Prostate gland (tissue), 2 donors: Measurements from ENCODE around the gene CDC37.
"Not testable (repeated sequence)": the region's sequence is repeated elsewhere in the genome, so short reads cannot be mapped to it uniquely, and the experiment has no call there.

Source experiments
- POLR2A ChIP-seq: fragments of 450-650 bp; IDR thresholded peaks from one replicate; pipeline ENCODE4 v1.6.1; 2016; ENCODE audit warnings: antibody characterized with exemption, mild to moderate bottlenecking
- TF ChIP-seq, protein P1 (sequence below), 4 experiments: fragments of 200-600 bp in 2 of 4; fragments of 450-650 bp in 2 of 4; sonication (generic) in 2 of 4; IDR thresholded peaks; 1 replicate in 3 of 4; 2 replicates in 1 of 4; pipeline ENCODE4 v1.5.1; 2016 to 2019; ENCODE audit warnings: antibody characterized with exemption in 4 of 4, mild to moderate bottlenecking in 2 of 4, moderate library complexity in 2 of 4

DNA sequence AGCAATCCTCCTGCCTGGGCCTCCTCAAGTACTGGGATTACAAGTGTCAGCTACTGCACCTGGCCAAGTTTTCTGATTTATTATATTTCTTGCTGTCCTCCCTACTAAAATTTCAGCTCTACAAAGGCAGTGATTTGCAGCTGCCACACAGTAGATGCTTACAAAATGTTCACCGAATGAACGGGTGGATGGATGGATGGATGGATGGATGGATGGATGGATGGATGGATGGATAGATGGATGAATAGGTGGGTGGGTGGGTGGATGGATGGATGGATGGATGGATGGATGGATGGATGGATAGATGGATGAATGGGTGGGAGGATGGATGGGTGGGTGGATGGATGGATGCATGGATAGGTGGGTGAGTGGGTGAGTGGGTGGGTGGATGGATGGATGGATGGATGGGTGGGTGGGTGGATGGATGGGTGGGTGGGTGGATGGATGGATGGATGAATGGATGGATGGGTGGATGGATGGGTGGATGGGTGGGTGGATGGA, 26.2 kb downstream of the CDC37 start:
- TF ChIP-seq, protein P1, sequence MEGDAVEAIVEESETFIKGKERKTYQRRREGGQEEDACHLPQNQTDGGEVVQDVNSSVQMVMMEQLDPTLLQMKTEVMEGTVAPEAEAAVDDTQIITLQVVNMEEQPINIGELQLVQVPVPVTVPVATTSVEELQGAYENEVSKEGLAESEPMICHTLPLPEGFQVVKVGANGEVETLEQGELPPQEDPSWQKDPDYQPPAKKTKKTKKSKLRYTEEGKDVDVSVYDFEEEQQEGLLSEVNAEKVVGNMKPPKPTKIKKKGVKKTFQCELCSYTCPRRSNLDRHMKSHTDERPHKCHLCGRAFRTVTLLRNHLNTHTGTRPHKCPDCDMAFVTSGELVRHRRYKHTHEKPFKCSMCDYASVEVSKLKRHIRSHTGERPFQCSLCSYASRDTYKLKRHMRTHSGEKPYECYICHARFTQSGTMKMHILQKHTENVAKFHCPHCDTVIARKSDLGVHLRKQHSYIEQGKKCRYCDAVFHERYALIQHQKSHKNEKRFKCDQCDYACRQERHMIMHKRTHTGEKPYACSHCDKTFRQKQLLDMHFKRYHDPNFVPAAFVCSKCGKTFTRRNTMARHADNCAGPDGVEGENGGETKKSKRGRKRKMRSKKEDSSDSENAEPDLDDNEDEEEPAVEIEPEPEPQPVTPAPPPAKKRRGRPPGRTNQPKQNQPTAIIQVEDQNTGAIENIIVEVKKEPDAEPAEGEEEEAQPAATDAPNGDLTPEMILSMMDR (IDR thresholded peaks at IDR 0.05) = not testable (repeated sequence)
- not testable (repeated sequence) for TF ChIP-seq POLR2A
